ENCODE data around the gene P2RY14.
A peak's percentile ranks its signal among the peaks of the same experiment; 100 is the strongest.

P2RY14 gene

GRCh38 chr3:151282921-151283320 lies 4.6 kb upstream of the P2RY14 start:
- H4K91ac ChIP-seq (ENCODE audit: low read depth, low read length, poor library complexity) = no peak overlapping the region
- no peak overlapping the region for H4K8ac ChIP-seq (ENCODE audit: low read depth, low read length)
- H3K4ac ChIP-seq (ENCODE audit: low read length) = no peak overlapping the region
- no peak overlapping the region for H3K18ac ChIP-seq (ENCODE audit: low read length)
- no peak overlapping the region for H3K9ac ChIP-seq (ENCODE audit: low read depth, low read length, poor library complexity)
- no peak overlapping the region for H2AFZ ChIP-seq (ENCODE audit: low read length)
- no peaks in the 10 kb centered on the region for H3K27me3 ChIP-seq (ENCODE audit: control insufficient read depth in 3 of 3, insufficient read depth in 3 of 3, low read depth in 1 of 3, low read length in 3 of 3)
- H2BK12ac ChIP-seq (ENCODE audit: low read length) = no peak overlapping the region
- no peaks in the 10 kb centered on the region for H3K79me1 ChIP-seq (ENCODE audit: low read depth, low read length)
- no peaks in the 10 kb centered on the region for H3K36me3 ChIP-seq (replicated peaks in 1 of 2; ENCODE audit: control insufficient read depth in 2 of 2, insufficient read depth in 2 of 2, low read length in 2 of 2)
- no peaks in the 10 kb centered on the region for H3K4me1 ChIP-seq (ENCODE audit: control insufficient read depth in 2 of 2, insufficient read depth in 1 of 2, low read depth in 1 of 2, low read length in 2 of 2)
- H3K9me3 ChIP-seq (replicated peaks in 1 of 2; ENCODE audit: control insufficient read depth in 2 of 2, insufficient read depth in 1 of 2, low read depth in 1 of 2, low read length in 2 of 2) = no peaks in the 10 kb centered on the region
- H3K14ac ChIP-seq (ENCODE audit: low read length) = no peak overlapping the region
- no peak overlapping the region for H2AK5ac ChIP-seq (ENCODE audit: low read depth, low read length)
- no peak overlapping the region for H2BK15ac ChIP-seq (ENCODE audit: low read length)
- H3K4me3 ChIP-seq (ENCODE audit: low read length in 2 of 2) = no peak overlapping the region
- peak; percentile 38 for DNase-seq (ENCODE audit: low spot score)
- H2BK5ac ChIP-seq (ENCODE audit: low read length) = no peak overlapping the region
- H3K27ac ChIP-seq (replicated peaks; ENCODE audit: low read length) = no peak overlapping the region
- H2BK120ac ChIP-seq (ENCODE audit: low read depth, low read length) = no peak overlapping the region
- no peak overlapping the region for H3K23ac ChIP-seq (ENCODE audit: low read depth, low read length, poor library complexity)
- H3K4me2 ChIP-seq (ENCODE audit: insufficient read depth, low read length, poor library complexity, severe bottlenecking) = no peak overlapping the region
- no CpG with 5 or more reads among the region's 1 CpG for WGBS, 2 donors (ENCODE audit: extremely low coverage in 2 of 2, insufficient read length in 2 of 2, insufficient replicate concordance in 1 of 2)

DNA sequence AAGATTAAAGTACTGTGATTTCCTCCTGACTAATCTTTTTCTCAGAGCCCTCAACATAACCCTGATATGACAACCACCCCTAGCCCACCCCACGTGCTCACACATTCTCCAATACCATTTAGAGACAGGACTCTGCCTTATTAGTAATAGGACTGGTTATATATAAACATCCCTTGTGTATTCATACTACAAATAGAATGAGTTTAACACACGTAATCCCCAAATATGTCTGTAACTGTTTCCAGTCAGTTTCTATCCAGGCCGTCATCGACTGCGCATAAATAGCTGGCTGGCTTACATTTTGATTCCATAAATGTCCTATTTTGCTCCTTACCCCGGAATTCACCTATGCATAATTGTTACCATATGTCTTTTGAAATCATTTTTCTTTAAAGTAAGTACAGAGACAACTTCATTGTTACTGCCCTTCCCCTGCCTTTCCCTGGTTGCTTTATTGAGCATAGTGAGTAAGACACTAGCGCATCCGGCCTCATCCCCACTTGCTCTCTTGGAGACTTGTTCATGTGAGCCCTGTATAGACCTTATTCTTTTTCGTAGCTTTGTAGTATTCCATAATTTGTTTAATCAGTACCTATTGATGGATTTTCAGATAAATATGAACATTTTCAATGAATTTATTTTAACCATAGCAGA lies 3.5 kb upstream of the P2RY14 start:
- no peaks in the 10 kb centered on the region for H3K79me1 ChIP-seq (ENCODE audit: low read depth, low read length)
- no peak overlapping the region for H2AFZ ChIP-seq (ENCODE audit: low read length)
- DNase-seq (ENCODE audit: low spot score) = no peak
- no peaks in the 10 kb centered on the region for H3K36me3 ChIP-seq (replicated peaks in 1 of 2; ENCODE audit: control insufficient read depth in 2 of 2, insufficient read depth in 2 of 2, low read length in 2 of 2)
- no peak overlapping the region for H3K23ac ChIP-seq (ENCODE audit: low read depth, low read length, poor library complexity)
- H3K27ac ChIP-seq (replicated peaks; ENCODE audit: low read length) = no peak overlapping the region
- no peaks in the 10 kb centered on the region for H3K27me3 ChIP-seq (ENCODE audit: control insufficient read depth in 3 of 3, insufficient read depth in 3 of 3, low read depth in 1 of 3, low read length in 3 of 3)
- H3K14ac ChIP-seq (ENCODE audit: low read length) = no peak overlapping the region
- H2BK15ac ChIP-seq (ENCODE audit: low read length) = no peak overlapping the region
- no peak overlapping the region for H4K91ac ChIP-seq (ENCODE audit: low read depth, low read length, poor library complexity)
- no peak overlapping the region for H3K4ac ChIP-seq (ENCODE audit: low read length)
- no peak overlapping the region for H2BK5ac ChIP-seq (ENCODE audit: low read length)
- no peak overlapping the region for H2AK5ac ChIP-seq (ENCODE audit: low read depth, low read length)
- H3K4me1 ChIP-seq (ENCODE audit: control insufficient read depth in 2 of 2, insufficient read depth in 1 of 2, low read depth in 1 of 2, low read length in 2 of 2) = no peaks in the 10 kb centered on the region
- no peak overlapping the region for H4K8ac ChIP-seq (ENCODE audit: low read depth, low read length)
- H3K4me2 ChIP-seq (ENCODE audit: insufficient read depth, low read length, poor library complexity, severe bottlenecking) = no peak overlapping the region
- H3K9ac ChIP-seq (ENCODE audit: low read depth, low read length, poor library complexity) = no peak overlapping the region
- H2BK120ac ChIP-seq (ENCODE audit: low read depth, low read length) = no peak overlapping the region
- H3K9me3 ChIP-seq (replicated peaks in 1 of 2; ENCODE audit: control insufficient read depth in 2 of 2, insufficient read depth in 1 of 2, low read depth in 1 of 2, low read length in 2 of 2) = no peaks in the 10 kb centered on the region
- no peak overlapping the region for H3K4me3 ChIP-seq (ENCODE audit: low read length in 2 of 2)
- no peak overlapping the region for H3K18ac ChIP-seq (ENCODE audit: low read length)
- no CpG with 5 or more reads among the region's 9 CpGs for WGBS, 2 donors (ENCODE audit: extremely low coverage in 2 of 2, insufficient read length in 2 of 2, insufficient replicate concordance in 1 of 2)
- no peak overlapping the region for H2BK12ac ChIP-seq (ENCODE audit: low read length)

- no peak overlapping the region for H4K91ac ChIP-seq (ENCODE audit: low read depth, low read length, poor library complexity)
- H3K14ac ChIP-seq (ENCODE audit: low read length) = no peak overlapping the region
- no peak overlapping the region for H2AFZ ChIP-seq (ENCODE audit: low read length)
Measured at GRCh38 chr3:151276687-151277042, 1.7 kb downstream of the P2RY14 start.

DNA sequence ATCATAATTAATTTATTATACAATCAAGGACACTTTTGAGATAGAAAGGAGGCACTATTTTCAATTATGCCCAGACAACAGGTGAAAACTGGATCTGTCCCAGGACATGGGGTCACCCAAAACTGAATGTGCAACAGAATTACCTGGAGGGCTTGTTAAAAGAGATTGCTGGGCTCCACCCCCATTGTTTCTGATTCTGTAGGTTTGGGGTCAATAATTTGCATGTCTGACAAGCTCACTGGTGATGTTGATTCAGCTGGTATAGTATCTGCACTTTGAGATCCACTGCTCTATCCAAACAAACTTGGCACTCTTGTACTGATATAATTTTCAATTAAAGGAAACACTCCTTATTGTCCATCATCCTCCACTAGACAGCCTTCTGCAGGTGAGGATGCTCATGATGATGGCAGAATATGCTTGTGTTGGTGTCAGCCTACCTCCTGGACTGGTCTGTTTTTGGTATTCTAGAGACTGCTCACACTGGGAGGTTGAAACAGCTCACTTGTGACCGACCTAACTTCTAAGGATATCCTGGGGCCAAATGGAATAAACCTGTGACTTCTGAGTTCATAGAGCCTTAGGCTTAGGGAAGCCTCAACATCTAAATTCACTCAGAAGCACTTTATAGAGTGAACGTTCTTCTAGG lies 2.2 kb downstream of the P2RY14 start:
- Histone ChIP-seq H2BK12ac (ENCODE audit: low read length) (no peak overlapping the region), H2AK5ac (ENCODE audit: low read depth, low read length) (no peak overlapping the region), H3K4me3 (ENCODE audit: low read length in 2 of 2) (no peak overlapping the region), H3K36me3 (replicated peaks in 1 of 2; ENCODE audit: control insufficient read depth in 2 of 2, insufficient read depth in 2 of 2, low read length in 2 of 2) (no peaks in the 10 kb centered on the region), H3K23ac (ENCODE audit: low read depth, low read length, poor library complexity) (no peak overlapping the region), H4K8ac (ENCODE audit: low read depth, low read length) (no peak overlapping the region), H2BK5ac (ENCODE audit: low read length) (no peak overlapping the region), H3K4me1 (ENCODE audit: control insufficient read depth in 2 of 2, insufficient read depth in 1 of 2, low read depth in 1 of 2, low read length in 2 of 2) (no peaks in the 10 kb centered on the region), H3K9ac (ENCODE audit: low read depth, low read length, poor library complexity) (no peak overlapping the region), H3K4me2 (ENCODE audit: insufficient read depth, low read length, poor library complexity, severe bottlenecking) (no peak overlapping the region), H3K27me3 (ENCODE audit: control insufficient read depth in 3 of 3, insufficient read depth in 3 of 3, low read depth in 1 of 3, low read length in 3 of 3) (no peaks in the 10 kb centered on the region), H3K9me3 (replicated peaks in 1 of 2; ENCODE audit: control insufficient read depth in 2 of 2, insufficient read depth in 1 of 2, low read depth in 1 of 2, low read length in 2 of 2) (no peaks in the 10 kb centered on the region), H3K27ac (replicated peaks; ENCODE audit: low read length) (no peak overlapping the region), H4K91ac (ENCODE audit: low read depth, low read length, poor library complexity) (no peak overlapping the region), H2AFZ (ENCODE audit: low read length) (no peak overlapping the region), H2BK120ac (ENCODE audit: low read depth, low read length) (no peak overlapping the region), H3K18ac (ENCODE audit: low read length) (no peak overlapping the region), H3K14ac (ENCODE audit: low read length) (no peak overlapping the region), H3K79me1 (ENCODE audit: low read depth, low read length) (no peaks in the 10 kb centered on the region), H2BK15ac (ENCODE audit: low read length) (no peak overlapping the region), H3K4ac (ENCODE audit: low read length) (no peak overlapping the region)
- no peak for DNase-seq (ENCODE audit: low spot score)
- WGBS, 2 donors (ENCODE audit: extremely low coverage in 2 of 2, insufficient read length in 2 of 2, insufficient replicate concordance in 1 of 2) = no CpG with 5 or more reads among the region's 2 CpGs

More at GRCh38 chr3:151276687-151277042, 1.7 kb downstream of the P2RY14 start:
- Histone ChIP-seq H3K4ac (ENCODE audit: low read length) (no peak overlapping the region), H4K8ac (ENCODE audit: low read depth, low read length) (no peak overlapping the region), H2BK5ac (ENCODE audit: low read length) (no peak overlapping the region), H3K36me3 (replicated peaks in 1 of 2; ENCODE audit: control insufficient read depth in 2 of 2, insufficient read depth in 2 of 2, low read length in 2 of 2) (no peaks in the 10 kb centered on the region), H3K18ac (ENCODE audit: low read length) (no peak overlapping the region), H2BK12ac (ENCODE audit: low read length) (no peak overlapping the region), H3K79me1 (ENCODE audit: low read depth, low read length) (no peaks in the 10 kb centered on the region), H3K27me3 (ENCODE audit: control insufficient read depth in 3 of 3, insufficient read depth in 3 of 3, low read depth in 1 of 3, low read length in 3 of 3) (no peaks in the 10 kb centered on the region), H2AK5ac (ENCODE audit: low read depth, low read length) (no peak overlapping the region), H3K23ac (ENCODE audit: low read depth, low read length, poor library complexity) (no peak overlapping the region), H3K4me1 (ENCODE audit: control insufficient read depth in 2 of 2, insufficient read depth in 1 of 2, low read depth in 1 of 2, low read length in 2 of 2) (no peaks in the 10 kb centered on the region), H3K9ac (ENCODE audit: low read depth, low read length, poor library complexity) (no peak overlapping the region), H3K4me2 (ENCODE audit: insufficient read depth, low read length, poor library complexity, severe bottlenecking) (no peak overlapping the region), H2BK15ac (ENCODE audit: low read length) (no peak overlapping the region), H3K27ac (replicated peaks; ENCODE audit: low read length) (no peak overlapping the region), H2BK120ac (ENCODE audit: low read depth, low read length) (no peak overlapping the region), H3K4me3 (ENCODE audit: low read length in 2 of 2) (no peak overlapping the region), H3K9me3 (replicated peaks in 1 of 2; ENCODE audit: control insufficient read depth in 2 of 2, insufficient read depth in 1 of 2, low read depth in 1 of 2, low read length in 2 of 2) (no peaks in the 10 kb centered on the region)
- no peak for DNase-seq (ENCODE audit: low spot score)
- no CpG with 5 or more reads among the region's 6 CpGs for WGBS, 2 donors (ENCODE audit: extremely low coverage in 2 of 2, insufficient read length in 2 of 2, insufficient replicate concordance in 1 of 2)

All from neuronal stem cell (in vitro differentiated cells).